Measurements from ENCODE around the gene ITGA7.

DNA sequence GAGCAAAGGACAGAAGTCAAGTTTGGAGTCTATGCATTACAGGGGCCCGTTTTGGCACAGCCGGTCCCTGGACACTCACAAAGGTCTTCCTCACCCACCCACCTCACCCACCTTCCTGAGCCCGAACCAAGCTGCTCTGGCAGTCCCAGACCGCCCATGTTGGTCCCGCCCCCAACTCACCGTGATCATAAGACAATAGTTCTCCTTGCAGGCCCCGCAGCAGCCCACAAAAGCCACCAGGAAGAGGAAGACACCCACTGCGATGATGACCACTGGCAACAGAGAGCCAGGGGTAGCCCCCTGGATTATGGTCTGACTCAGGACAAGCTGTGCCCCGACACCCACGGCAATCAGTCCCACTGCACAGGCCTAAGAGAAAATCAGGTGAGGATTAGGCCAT, 19.3 kb upstream of the ITGA7 start:
- TF ChIP-seq, protein P1, sequence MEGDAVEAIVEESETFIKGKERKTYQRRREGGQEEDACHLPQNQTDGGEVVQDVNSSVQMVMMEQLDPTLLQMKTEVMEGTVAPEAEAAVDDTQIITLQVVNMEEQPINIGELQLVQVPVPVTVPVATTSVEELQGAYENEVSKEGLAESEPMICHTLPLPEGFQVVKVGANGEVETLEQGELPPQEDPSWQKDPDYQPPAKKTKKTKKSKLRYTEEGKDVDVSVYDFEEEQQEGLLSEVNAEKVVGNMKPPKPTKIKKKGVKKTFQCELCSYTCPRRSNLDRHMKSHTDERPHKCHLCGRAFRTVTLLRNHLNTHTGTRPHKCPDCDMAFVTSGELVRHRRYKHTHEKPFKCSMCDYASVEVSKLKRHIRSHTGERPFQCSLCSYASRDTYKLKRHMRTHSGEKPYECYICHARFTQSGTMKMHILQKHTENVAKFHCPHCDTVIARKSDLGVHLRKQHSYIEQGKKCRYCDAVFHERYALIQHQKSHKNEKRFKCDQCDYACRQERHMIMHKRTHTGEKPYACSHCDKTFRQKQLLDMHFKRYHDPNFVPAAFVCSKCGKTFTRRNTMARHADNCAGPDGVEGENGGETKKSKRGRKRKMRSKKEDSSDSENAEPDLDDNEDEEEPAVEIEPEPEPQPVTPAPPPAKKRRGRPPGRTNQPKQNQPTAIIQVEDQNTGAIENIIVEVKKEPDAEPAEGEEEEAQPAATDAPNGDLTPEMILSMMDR (IDR thresholded peaks at IDR 0.05), result no peak
- no peak for TF ChIP-seq EP300 (IDR thresholded peaks at IDR 0.05)

Measured in ovary (tissue), 3 donors.